ENCODE measurements around the gene ANTXR2. TPM values are rescaled to one million over a fixed set of nuclear protein-coding genes. Genes with fewer than 3 reads are reported as not detected.

Gene ANTXR2
- total RNA-seq (2021; fragmentation: NEBNext Ultra II Directional; extraction: Animal tissue kit (Norgen Biotek cat#: 25700)), result 7.5 and 7.9 TPM in 2 replicates
- 0.89 and 1.1 TPM in 2 replicates for polyA plus RNA-seq (2011; rRNA removed)
- polyA plus RNA-seq (2011; cell fraction: cytosol; rRNA removed), result 2.2 TPM
- 1.5 TPM for polyA plus RNA-seq (2011; cell fraction: nucleus; rRNA removed)
- polyA plus RNA-seq (2012, experiment 1 of 2), result 5.7 to 8.8 TPM (median 6.2 TPM) in 4 replicates
- polyA plus RNA-seq (2012, experiment 2 of 2), result 0.18 TPM
- polyA plus RNA-seq (2013, experiment 1 of 2), result 8.0 TPM
- 7.9 TPM for polyA plus RNA-seq (2013, experiment 2 of 2)
- polyA minus RNA-seq (2011; rRNA and poly(A)+ RNA removed), result 2.8 and 4.6 TPM in 2 replicates
- 5.1 TPM for polyA minus RNA-seq (2011; cell fraction: cytosol; rRNA and poly(A)+ RNA removed)
- 7.5 TPM for polyA minus RNA-seq (2011; cell fraction: nucleus; rRNA and poly(A)+ RNA removed)
- long read RNA-seq, experiment 1, partial matches to known transcripts, result 2 of 4 reads
- long read RNA-seq, experiment 1, other reads (novel, unspliced or antisense), result 2 of 4 reads
- long read RNA-seq, experiment 2, result 0 reads

DNA sequence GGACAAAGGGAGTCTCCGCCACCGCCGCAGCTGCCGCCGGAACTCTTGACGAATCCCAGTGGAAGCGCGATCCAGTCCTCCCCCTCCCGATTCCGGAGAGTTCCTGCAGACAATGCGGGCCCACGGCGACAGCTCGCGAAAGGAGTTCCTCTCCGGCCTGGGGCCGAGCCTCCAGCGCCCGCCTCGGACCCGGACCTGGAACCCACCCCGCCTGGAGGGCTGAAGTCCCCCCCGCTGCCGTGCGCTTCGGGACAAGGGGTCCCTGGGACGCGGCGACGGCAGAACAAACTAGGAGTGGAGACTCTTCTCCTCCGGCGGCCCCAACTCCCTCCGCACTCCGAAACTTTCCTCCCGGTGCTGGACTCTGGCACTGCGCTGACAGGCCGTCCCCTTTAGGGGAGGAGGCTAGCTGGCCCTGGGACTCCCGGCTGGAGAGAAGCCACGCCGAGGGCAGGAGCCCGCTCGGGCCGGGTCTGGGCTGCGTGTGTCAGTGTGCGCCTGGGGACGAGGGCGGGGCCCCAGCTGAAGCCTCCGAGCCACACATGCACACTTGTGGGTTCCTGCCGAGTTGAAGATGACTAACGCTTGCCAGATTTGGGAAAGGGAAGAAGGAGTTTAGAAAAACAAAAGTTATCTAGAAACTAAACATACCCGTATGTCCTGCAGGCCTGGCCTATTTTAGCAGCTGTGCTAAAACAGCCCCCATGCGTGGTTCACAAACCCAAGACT lies at the start of gene ANTXR2:
TSS of gene ANTXR2 (minus strand) at position 486 of the 729 bp plus-strand sequence. CDS start 669 bp downstream, outside the sequence.
- DNase-seq (ENCODE audit: low read depth in 1 of 2, low spot score in 2 of 2), result peak in 1 of 2 experiments; percentile 39
- peak within 1 kb of the TSS; percentile 53; the same call in 1 of the 2 replicates for H2BK5ac ChIP-seq (ENCODE audit: low read depth, low read length)
- no peaks in the 10 kb centered on the region for H3K79me1 ChIP-seq (ENCODE audit: low read depth, low read length)
- POLR2A ChIA-PET (ENCODE audit: partially characterized antibody), result interaction anchor here (0.6 to 1.7 kb wide), 6 partner anchors 13 to 1696 kb away, joined by 3 read pairs; no protein-coding TSS in a partner anchor
- WGBS, 2 experiments (ENCODE audit: extremely low coverage in 1 of 2, insufficient coverage in 1 of 2, insufficient read length in 1 of 2, insufficient replicate concordance in 2 of 2, low coverage in 1 of 2, low lambda C conversion rate in 2 of 2, missing lambda C conversion rate in 1 of 2), result 3% methylated on average over 30 of the region's 52 CpGs; no CpG with 5 or more reads in 1 of the 2 experiments
- no peak within 1 kb of the TSS for H3K23ac ChIP-seq (ENCODE audit: insufficient read length)
- H4K8ac ChIP-seq (ENCODE audit: extremely low read depth, insufficient read depth, low read length), result peak within 1 kb of the TSS; percentile 7; the same call in 1 of the 2 replicates
- peaks cover 8% of the 10 kb centered on the region; the same call in 1 of the 2 replicates for H3K23me2 ChIP-seq (ENCODE audit: low read depth, low read length)
- H2AK5ac ChIP-seq (ENCODE audit: low read depth, low read length), result no peak within 1 kb of the TSS
- no peak within 1 kb of the TSS for H3K56ac ChIP-seq (replicated peaks; ENCODE audit: insufficient read length, low read depth, low read length)
- peaks cover 0 to 7% (median 0%) of the 10 kb centered on the region in 4 experiments; a peak in 2 of 7 replicates for H3K27me3 ChIP-seq (replicated peaks in 1 of 4; ENCODE audit: control insufficient read depth in 3 of 4, extremely low read depth in 1 of 4, insufficient read depth in 3 of 4, low read length in 3 of 4)
- no peak within 1 kb of the TSS for H2BK20ac ChIP-seq (ENCODE audit: low read length)
- peak within 1 kb of the TSS; percentile 75; the same call in 1 of the 2 replicates for H3K18ac ChIP-seq (ENCODE audit: extremely low read depth, low read length)
- no peak within 1 kb of the TSS for H3K14ac ChIP-seq (ENCODE audit: insufficient read length)
- H3K36me3 ChIP-seq (ENCODE audit: control insufficient read depth in 2 of 4, insufficient read depth in 4 of 4, low read length in 3 of 4), result no peaks in the 10 kb centered on the region
- H2BK12ac ChIP-seq (ENCODE audit: low read depth, low read length), result no peak within 1 kb of the TSS; the same call in 1 of the 2 replicates
- H4K91ac ChIP-seq (replicated peaks; ENCODE audit: insufficient read length, low read length), result no peak within 1 kb of the TSS
- no peak within 1 kb of the TSS for H3K27ac ChIP-seq (ENCODE audit: low read depth, low read length)
- no peaks in the 10 kb centered on the region for H4K20me1 ChIP-seq (replicated peaks in 1 of 2; ENCODE audit: control insufficient read depth in 1 of 2, insufficient read depth in 2 of 2, low read length in 2 of 2)
- no peaks in the 10 kb centered on the region for H3K9me3 ChIP-seq (ENCODE audit: insufficient read depth in 2 of 2, low read depth in 1 of 2, low read length in 1 of 2)
- H3K4me2 ChIP-seq (ENCODE audit: insufficient read depth in 1 of 2, low read depth in 2 of 2, low read length in 2 of 2), result peak within 1 kb of the TSS; percentile 86 to 96
- peak within 1 kb of the TSS; percentile 81 for H2AFZ ChIP-seq (ENCODE audit: low read length)
- H2BK15ac ChIP-seq (ENCODE audit: low read length), result no peak within 1 kb of the TSS; the same call in 1 of the 2 replicates
- no peaks in the 10 kb centered on the region for H3K79me2 ChIP-seq (ENCODE audit: control insufficient read depth in 1 of 2, insufficient read depth in 2 of 2, low read length in 2 of 2)
- H4K5ac ChIP-seq (ENCODE audit: insufficient read length, low read depth, low read length), result no peak within 1 kb of the TSS
- CTCF ChIA-PET (ENCODE audit: partially characterized antibody), result interaction anchor here (0.7 to 1.3 kb wide), 4 partner anchors 17 to 142 kb away, joined by 3 read pairs; no protein-coding TSS in a partner anchor
- H3K4me1 ChIP-seq (replicated peaks in 1 of 4; ENCODE audit: control insufficient read depth in 3 of 4, insufficient read depth in 4 of 4, low read length in 3 of 4), result peaks cover 0 to 3% (median 1%) of the 10 kb centered on the region in 4 experiments; a peak in 3 of 7 replicates
- peak within 1 kb of the TSS; percentile 23 to 62 (median 39); a peak in 5 of 7 replicates for H3K9ac ChIP-seq (replicated peaks in 1 of 4; ENCODE audit: extremely low read depth in 1 of 4, low read depth in 3 of 4, low read length in 3 of 4)
- FAIRE-seq, result no peak
- peak within 1 kb of the TSS; percentile 73 to 84 (median 82) for H3K4me3 ChIP-seq (ENCODE audit: extremely low read depth in 1 of 4, insufficient read depth in 2 of 4, low read depth in 3 of 4, low read length in 4 of 4)
- H2BK120ac ChIP-seq (replicated peaks; ENCODE audit: low read depth, low read length), result no peak within 1 kb of the TSS
- H3K4ac ChIP-seq (replicated peaks; ENCODE audit: insufficient read length, low read depth, low read length), result no peak within 1 kb of the TSS
- TF ChIP-seq RNF2 (IDR thresholded peaks at IDR 0.05; ENCODE audit: borderline replicate concordance, low read depth, low read length, missing control alignments, poor library complexity, severe bottlenecking), result no peak
- peak; percentile 86 for TF ChIP-seq ASH2L (IDR thresholded peaks at IDR 0.05; ENCODE audit: low read length)
- TF ChIP-seq CREB1 (IDR thresholded peaks at IDR 0.05), result peak; percentile 55; the same call in 1 of the 2 replicates
- TF ChIP-seq, protein P1, sequence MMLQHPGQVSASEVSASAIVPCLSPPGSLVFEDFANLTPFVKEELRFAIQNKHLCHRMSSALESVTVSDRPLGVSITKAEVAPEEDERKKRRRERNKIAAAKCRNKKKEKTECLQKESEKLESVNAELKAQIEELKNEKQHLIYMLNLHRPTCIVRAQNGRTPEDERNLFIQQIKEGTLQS (IDR thresholded peaks at IDR 0.05; ENCODE audit: insufficient read depth, low read depth, low read length), result no peak
- peak; percentile 64; the same call in 1 of the 2 replicates for TF ChIP-seq SUZ12 (IDR thresholded peaks at IDR 0.05; ENCODE audit: low read length)
- TF ChIP-seq, protein P2, sequence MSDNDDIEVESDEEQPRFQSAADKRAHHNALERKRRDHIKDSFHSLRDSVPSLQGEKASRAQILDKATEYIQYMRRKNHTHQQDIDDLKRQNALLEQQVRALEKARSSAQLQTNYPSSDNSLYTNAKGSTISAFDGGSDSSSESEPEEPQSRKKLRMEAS (IDR thresholded peaks at IDR 0.05), result peak; percentile 32; the same call in 1 of the 2 replicates
- TF ChIP-seq EP300 (IDR thresholded peaks at IDR 0.05; ENCODE audit: borderline replicate concordance in 1 of 2, low read depth in 2 of 2, low read length in 2 of 2), result peak in 1 of 2 experiments; percentile 29; a peak in 1 of 3 replicates

Measured in H1 (cell line).